ENCODE measurements around the gene PYY.
A peak's percentile ranks its signal among the peaks of the same experiment; 100 is the strongest.

Gene PYY

DNA sequence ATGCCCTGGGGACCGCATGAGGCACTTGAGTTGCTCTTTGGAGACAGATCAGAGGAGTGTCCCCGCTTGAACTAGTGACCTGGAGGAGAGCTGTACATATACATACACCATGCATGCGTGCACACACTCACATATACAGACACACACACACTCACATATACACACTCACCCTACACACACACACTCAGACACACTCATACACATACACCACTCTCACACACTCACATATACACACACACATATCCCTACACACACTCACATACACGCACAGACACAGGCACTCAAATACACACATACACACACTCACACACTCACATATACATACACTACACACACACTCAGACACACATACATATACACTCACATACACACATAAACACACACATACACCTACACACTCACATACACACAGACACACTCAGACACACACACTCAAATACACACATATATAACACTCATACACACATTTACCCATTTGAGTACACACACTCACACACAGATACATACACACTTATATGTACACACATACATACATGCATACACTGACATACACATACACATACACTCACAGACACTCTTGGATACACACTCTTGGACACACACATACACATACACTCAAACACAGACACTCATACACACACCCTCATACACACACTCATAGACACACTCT is 41.0 kb downstream of the PYY start:
- DNase-seq = no peak

DNA sequence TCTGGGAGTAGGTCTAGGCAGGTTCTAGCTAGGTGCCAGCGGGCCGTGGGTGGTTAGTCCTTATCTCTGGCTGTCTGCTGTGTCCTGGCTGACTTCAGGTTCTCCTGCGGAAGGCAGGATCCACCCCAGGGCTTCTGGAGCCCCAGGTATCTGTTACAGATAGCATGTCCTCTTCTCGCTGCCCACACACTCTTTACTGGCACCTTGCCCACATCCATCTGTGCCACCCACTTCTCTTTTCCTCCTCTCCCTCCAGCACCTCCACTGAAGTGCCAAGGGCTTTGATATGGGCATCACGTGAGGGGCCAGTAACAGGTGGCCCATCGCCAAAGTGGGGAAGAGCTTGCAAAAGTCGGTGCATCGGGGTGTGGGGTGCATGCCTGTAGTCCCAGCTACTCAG is 41.8 kb downstream of the PYY start:
- no peak for DNase-seq

- no peak for DNase-seq
Observed at GRCh38 chr17:43909537-43910231, 44.1 kb downstream of the PYY start.

DNA sequence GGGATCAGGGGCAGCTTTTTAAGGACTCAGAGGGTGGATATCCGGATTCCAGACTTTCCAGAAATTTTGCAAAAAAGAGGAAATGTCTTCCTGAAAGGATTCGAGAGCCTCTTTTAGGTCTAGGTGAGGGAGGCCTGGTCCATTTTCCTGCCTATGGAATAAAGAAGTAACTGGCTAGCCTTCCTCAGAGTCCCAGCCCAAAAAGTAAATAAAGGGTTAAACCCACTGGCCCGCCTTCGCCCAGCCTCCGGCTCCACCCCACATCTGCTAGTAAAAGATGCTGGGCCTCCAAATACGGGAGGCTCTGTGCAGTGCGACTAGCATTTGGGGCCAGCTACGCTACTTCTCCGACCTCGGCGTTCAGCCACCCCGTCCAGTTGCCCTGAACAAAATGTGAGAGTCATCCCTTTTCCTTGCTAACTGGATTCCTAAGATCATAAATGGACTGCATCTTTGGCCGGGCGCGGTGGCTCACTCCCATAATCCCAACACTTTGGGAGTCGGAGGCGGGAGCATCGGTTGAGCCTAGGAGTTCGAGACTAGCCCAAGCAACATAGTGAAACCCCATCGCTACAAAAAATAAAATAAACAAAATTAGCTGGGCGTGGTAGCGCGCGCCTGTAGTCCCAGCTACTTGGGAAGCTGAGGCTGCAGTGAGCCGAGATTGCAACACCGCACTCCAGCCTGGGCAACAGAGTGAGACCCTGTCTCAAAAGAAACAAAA is 45.6 kb downstream of the PYY start:
- DNase-seq = peak; percentile 41

DNA sequence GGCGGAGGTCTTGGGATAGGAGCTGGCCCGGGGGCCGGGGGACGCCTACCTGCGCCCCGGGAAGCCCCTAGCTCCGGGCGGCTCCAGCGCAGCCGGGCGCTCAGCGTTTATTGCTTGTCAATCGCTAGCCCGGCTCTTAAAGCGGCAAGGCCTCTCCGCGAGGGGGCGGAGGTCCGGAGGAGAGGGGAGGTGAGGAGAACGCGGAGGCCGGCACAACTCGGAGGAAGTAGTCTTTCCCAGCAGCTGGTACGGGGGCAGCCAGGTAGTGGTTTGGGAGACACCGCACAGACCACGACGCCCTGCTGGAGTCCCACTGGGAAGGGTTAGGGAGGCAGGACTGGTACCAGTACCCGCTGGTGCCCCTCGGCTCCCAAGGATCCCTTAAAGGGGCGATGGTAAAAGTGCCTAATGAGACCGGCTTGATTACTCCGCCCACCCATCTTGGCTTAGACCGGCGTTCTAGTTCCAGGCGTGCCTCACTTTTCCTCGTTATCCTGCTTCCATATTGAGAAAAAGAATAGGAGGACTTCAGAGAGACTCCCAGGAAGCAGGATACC is 46.2 kb downstream of the PYY start, which contains the start of gene MPP2:
Gene MPP2 (minus strand): TSS at position 112 of the 557 bp plus-strand sequence. CDS start 3,076 bp downstream, outside the sequence.
- DNase-seq = peak; percentile 47

DNA sequence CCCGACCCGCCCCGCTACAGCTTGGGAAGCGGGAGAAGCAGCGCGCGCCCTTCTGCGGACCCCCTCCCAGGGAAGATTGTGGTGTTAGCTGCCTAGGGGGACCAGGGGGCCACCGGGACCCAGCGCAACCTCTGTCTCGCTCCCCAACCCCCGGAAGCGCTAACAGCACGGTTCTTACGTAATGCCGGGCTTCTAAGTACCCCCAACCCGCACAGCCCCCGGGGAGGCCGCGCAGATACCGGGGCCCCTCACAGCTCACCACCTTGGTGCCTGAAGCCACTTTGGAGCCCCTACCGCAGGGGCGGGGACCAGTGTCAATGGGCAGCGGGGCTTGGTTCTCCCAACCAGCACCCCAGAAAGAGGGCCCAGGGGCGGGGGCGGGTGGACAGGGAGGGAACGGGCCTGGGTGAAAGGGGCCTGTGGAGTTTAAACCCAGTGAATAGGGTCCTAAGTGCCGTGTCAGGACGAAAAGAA is 46.8 kb downstream of the PYY start:
- no peak for DNase-seq

GRCh38 chr17:43905985-43906852 is 47.5 kb downstream of the PYY start:
- DNase-seq = no peak

DNA sequence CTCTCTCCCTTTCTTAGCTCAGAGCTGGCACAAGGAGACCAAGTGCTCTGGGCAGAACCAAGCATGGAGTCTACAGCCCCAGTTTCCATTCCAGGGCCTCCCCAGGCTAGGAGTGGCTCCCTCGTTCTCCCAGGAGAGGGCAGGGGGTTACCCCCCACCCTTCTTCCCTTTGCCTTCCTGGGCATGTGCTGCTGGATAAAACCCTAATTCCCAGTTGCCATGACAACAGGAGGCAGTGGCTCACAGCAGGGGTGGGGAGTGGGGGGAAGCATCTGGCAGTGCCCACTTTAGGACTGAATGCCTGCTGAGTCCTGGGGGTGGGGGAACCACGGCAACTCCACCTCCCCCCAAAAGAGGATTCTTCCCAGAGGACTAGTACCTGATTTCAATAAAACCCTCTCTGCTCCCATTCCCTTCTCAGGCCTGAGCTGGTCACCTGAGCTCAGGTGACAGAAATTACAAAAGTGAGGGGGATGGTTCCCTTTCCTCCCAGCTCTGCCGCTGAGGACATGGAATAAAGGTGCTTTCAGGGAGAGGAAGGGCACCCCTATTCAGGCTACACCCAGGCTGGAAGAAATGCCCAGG is 48.2 kb downstream of the PYY start:
- DNase-seq = no peak
